NCI-H526 (cell line): ENCODE data around the gene RABGEF1.
"Not testable (repeated sequence)": the region's sequence is repeated elsewhere in the genome, so short reads cannot be mapped to it uniquely, and the experiment has no call there.

ENCODE experiments used
- DNase-seq, 2 experiments: peaks; one replicate each; lab custom pipeline; 2025; lab: John Stamatoyannopoulos, UW

RABGEF1 gene

GRCh38 chr7:66740302-66740979 lies at the start of gene RABGEF1:
Gene RABGEF1 (plus strand): TSS chr7:66740733. CDS start chr7:66771900, 31,167 bp downstream.
- DNase-seq: peak; percentile 91 to 97

GRCh38 chr7:66693331-66693730 lies 47.2 kb upstream of the RABGEF1 start:
- no peak for DNase-seq

- no peak for DNase-seq
Observed at GRCh38 chr7:66694286-66694685, 46.2 kb upstream of the RABGEF1 start.

- DNase-seq: not testable (repeated sequence)
Observed at GRCh38 chr7:66695417-66695816, 45.1 kb upstream of the RABGEF1 start.

GRCh38 chr7:66696134-66696533 lies 44.4 kb upstream of the RABGEF1 start:
- DNase-seq: not testable (repeated sequence)

- peak in 1 of 2 experiments; percentile 10 for DNase-seq
Observed at GRCh38 chr7:66696774-66697191, 43.8 kb upstream of the RABGEF1 start.

GRCh38 chr7:66697449-66698438 lies 42.8 kb upstream of the RABGEF1 start:
- DNase-seq: no peak

GRCh38 chr7:66698652-66699205 lies 41.8 kb upstream of the RABGEF1 start:
- DNase-seq: no peak

GRCh38 chr7:66699998-66700397 lies 40.5 kb upstream of the RABGEF1 start:
- no peak for DNase-seq

GRCh38 chr7:66700633-66701131 lies 39.9 kb upstream of the RABGEF1 start:
- no peak for DNase-seq

GRCh38 chr7:66707825-66708224 lies 32.7 kb upstream of the RABGEF1 start:
- no peak for DNase-seq

GRCh38 chr7:66710752-66711151 lies 29.8 kb upstream of the RABGEF1 start:
- DNase-seq: not testable (repeated sequence)

GRCh38 chr7:66713687-66714086 lies 26.8 kb upstream of the RABGEF1 start:
- DNase-seq: no peak

- DNase-seq: not testable (repeated sequence)
Observed at GRCh38 chr7:66716634-66717033, 23.9 kb upstream of the RABGEF1 start.

GRCh38 chr7:66720561-66720960 lies 20.0 kb upstream of the RABGEF1 start:
- DNase-seq: no peak

- DNase-seq: no peak
Observed at GRCh38 chr7:66725843-66726242, 14.7 kb upstream of the RABGEF1 start.

- DNase-seq: no peak
Observed at GRCh38 chr7:66727058-66727457, 13.5 kb upstream of the RABGEF1 start.

- no peak for DNase-seq
Observed at GRCh38 chr7:66728571-66728970, 12.0 kb upstream of the RABGEF1 start.

GRCh38 chr7:66729274-66729673 lies 11.3 kb upstream of the RABGEF1 start:
- no peak for DNase-seq

- DNase-seq: no peak
Observed at GRCh38 chr7:66731986-66732385, 8.5 kb upstream of the RABGEF1 start.

GRCh38 chr7:66732439-66732838 lies 8.1 kb upstream of the RABGEF1 start:
- DNase-seq: no peak

GRCh38 chr7:66734006-66734405 lies 6.5 kb upstream of the RABGEF1 start:
- DNase-seq: no peak
